T-helper 2 cell (primary cell): ENCODE data around the gene TMEM91.
"Not testable (repeated sequence)": the region's sequence is repeated elsewhere in the genome, so short reads cannot be mapped to it uniquely, and the experiment has no call there.

Experiments
- DNase-seq, 5 experiments: peaks; one replicate each; pipeline versions ENCODE4 v3.0.0 to v3.0.0-alpha.2; 2012 to 2022

The TMEM91 gene

DNA sequence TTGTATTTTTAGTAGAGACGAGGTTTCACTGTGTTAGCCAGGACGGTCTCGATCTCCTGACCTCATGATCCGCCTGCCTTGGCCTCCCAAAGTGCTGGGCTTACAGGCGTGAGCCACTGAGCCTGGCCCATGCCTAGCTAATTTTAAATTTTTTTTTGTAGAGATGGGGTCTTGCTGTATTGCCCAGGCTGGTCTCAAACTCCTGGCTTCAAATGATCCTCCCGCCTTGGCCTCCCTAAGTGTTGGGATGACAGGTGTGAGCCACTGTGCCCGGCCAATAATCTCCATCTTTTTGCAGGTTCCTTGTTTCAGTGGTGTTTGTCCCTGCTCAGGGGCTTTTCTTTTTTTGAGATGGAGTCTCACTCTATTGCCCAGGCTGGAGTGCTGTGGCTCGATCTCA, 5.2 kb downstream of the TMEM91 start:
- not testable (repeated sequence) for DNase-seq

- no peak for DNase-seq
Measured at GRCh38 chr19:41384351-41384750, 8.0 kb downstream of the TMEM91 start.

DNA sequence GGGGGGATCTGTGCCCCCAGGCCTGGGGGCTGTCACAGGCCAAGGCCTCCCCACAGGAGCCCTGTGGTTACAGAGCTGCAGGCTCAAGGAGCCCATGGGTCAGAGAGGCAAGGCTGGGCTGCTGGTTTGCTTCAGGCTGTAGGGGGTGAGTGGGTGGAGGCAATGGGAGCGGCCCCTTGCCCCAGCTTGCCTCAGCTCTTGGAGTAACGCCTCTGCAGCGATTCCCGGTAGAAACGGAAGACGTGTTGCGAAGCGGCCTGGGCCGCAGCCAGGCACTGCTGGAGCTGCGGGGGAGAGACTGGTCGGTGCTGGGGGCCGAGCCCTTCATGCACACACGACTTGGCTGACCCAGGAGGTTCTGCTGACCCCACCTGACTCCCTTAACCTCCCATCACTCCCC, 10.1 kb downstream of the TMEM91 start:
- DNase-seq, result no peak

GRCh38 chr19:41391618-41392017, 15.3 kb downstream of the TMEM91 start:
- no peak for DNase-seq

DNA sequence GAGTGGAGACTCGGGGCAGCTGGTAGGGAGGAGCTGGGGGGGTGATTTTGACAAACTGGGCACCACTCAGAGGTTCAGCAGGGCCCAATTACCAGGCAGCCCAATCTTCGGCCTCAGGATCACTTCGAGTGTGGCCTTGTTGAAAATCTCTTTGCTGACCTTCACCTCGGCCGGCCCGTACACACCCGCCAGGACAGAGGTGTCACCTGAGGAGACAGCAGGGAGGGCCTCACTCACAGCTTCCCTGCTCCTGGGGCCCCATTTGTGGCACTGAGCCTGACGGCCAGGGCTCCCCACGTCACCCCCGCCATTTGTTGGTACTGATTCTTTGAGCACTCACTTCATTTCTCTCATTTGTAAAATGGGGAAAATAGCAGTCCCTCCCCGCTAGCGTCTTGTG, 16.4 kb downstream of the TMEM91 start:
- DNase-seq, result no peak

DNA sequence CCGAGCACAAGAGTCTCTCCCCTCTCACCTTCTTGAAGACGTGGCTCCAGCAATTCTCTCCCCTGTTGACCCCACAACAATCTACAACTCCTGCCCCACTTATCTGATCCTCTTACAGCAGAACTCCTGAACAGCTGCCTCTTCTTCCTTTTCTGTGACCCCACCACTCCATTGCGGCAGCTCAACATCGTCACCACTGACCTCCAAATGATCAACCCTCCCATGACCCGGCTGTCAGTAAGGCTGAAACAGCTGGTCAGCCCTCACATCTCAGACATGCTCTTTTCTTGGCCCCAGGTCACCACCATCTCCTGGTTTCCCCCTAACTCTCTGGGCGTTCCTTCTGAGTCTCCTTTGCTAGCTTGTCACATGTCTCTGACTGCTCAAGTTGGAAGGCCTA, 19.0 kb downstream of the TMEM91 start:
- no peak for DNase-seq

- DNase-seq, result peak; percentile 98 to 100 (median 99)
Measured at GRCh38 chr19:41397086-41398049, 21.0 kb downstream of the TMEM91 start, which contains the start of the genes BCKDHA and EXOSC5. Gene BCKDHA, plus strand, starts transcription at chr19:41397818. Its CDS starts 10 bp downstream, at chr19:41397828. Gene EXOSC5, minus strand, starts transcription at chr19:41397359. Its CDS starts 31 bp downstream, at chr19:41397328.

DNA sequence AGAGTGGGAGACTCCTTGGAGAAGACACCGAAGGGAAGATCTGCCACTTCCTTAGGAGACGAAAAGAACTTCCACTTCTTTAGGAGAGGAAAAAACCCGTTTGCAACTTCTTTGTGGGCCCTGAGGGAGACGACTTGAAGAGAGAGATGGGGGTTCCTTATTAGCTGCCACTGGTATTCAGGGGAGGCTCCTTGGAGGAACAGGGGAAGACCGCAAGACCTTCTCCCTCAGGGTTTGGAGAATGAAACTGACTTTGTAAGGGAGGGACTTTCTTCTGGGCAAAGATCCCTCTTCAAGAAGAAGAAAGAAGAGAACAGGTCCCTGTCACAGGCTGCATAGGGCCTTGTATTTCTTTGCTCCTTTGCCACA, 21.7 kb downstream of the TMEM91 start:
- DNase-seq, result no peak

DNA sequence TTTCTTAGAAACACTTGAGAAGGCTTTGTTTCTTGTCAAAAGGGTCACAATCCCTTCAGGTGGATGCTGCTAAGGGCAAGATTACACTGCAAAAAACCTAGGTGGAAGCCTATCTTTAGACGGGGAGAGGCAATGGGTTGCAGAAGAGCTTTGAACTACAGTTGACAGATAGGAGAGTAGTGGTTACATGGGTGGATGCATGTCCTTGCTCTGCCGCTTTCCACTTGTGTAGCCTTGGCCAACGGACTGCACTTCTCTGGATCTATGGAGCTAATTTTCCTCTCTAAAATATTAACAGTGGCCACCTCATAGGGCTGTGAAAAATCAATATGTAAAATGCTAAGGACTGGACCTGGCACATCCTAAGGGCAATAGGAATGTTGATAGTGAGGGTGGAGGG, 22.3 kb downstream of the TMEM91 start:
- DNase-seq, result no peak

GRCh38 chr19:41399091-41399490, 22.8 kb downstream of the TMEM91 start:
- no peak for DNase-seq

DNA sequence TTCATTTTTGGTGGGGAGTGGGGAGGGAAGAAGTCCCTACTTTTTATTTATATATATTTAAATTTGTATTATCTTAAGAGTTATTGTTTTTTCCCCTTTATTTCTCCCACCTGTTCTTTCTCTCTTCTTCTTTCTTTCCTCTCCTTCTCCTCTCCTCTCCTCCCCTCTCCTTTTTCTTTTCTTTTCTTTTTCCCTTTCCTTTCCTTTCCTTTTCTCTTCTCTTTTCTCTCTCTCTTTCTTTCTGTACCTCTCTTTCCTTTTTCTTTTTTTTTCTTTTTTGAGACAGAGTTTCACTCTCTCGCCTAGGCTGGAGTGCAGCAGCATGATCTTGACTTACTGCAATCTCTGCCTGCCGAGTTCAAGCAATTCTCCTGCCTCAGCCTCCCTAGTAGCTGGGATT, 23.2 kb downstream of the TMEM91 start:
- no peak for DNase-seq

DNA sequence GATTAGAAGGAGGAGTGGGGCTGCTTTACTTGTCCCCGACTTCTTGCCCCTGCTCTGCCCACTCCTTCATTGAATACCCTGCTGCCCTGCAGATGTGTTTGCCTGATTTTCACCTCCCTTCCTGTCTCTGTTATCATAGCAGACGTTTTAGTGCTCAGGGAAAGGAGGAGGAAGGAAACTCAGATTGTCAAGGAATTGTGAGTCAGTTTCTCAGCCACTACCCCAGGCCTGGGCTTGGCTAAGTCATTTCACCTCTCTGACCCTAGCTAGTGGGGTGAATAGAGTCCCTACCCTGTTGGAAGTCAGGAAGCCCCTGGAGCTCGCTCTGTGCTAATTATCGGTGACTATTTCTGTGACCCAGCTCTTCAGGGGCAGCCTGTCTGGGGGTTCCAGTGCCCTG, 25.1 kb downstream of the TMEM91 start:
- DNase-seq, result no peak

DNA sequence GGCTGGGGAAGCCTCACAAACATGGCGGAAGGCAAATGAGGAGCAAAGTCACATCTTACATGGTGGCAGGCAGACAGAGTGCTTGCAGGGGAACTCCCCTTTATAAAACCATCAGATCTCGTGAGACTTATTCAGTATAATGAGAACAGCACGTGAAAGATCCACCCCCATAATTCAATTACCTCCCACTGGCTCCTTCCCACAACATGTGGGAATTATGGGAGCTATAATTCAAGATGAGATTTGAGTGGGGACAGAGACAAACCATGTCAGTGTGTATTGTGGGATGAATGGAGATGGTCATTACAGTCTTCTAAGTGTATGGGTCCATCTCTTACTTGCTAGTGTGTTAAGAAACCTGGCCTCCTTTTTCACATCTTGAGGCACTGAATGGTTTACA, 25.7 kb downstream of the TMEM91 start:
- DNase-seq, result no peak

DNA sequence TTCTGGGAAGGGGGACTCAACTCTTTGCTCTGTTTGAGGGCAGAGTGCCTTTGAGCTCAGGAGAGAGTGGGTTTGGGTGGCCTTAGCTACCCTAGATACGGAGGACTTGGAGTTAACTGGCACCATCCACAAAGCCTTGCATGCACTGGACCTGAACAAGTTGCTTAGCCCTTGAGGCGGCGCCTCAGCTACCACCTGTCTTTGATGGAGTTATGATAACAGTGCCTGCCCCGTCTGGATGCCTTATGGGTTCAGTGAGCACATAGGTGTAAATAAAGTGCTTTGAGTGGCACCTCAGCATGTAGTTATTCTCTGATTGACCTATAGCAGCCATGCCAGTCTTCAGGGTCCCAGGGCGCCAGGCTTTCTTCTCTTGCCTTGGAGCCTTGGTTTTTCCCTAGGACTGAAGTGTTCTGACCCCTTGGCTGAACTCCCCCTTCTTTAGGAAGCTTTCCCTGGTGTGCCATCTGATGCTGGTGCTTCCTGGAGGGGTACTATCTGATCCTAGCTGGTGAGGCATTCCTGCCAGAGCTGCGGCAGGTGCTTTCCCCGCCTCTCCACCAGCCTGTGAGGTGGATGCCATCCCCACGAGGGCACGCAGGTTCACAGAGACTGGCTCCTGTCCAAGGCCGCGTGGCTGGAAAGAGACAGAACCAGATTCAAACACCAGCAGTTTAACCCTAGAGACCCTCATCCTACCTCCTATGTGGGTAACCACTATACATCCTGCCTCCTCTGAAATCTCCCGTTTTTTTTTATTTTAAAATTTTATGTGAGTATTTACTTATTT, 27.0 kb downstream of the TMEM91 start:
- DNase-seq, result no peak

DNA sequence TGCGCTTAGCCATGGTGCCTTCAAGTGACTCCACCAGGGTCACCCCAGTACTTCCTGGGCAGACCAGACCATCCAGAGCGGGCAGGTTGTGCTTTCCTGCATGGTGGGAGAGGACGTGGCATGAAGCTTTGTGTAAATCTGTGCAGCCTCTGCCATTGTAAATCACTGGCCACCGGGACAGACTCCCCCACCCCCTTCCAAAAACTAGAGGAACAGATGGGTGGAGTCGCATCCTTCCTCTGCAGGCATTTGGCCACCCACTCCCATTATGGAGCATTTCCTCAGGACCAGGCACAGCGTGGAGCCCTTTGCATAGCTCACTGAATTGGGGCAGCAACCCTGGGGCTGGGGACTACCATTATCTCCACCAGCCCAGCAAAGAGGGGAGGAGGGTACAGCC, 29.4 kb downstream of the TMEM91 start:
- DNase-seq, result no peak

- DNase-seq, result no peak
Measured at GRCh38 chr19:41407271-41407670, 30.9 kb downstream of the TMEM91 start.

- no peak for DNase-seq
Measured at GRCh38 chr19:41408256-41408655, 31.9 kb downstream of the TMEM91 start.

DNA sequence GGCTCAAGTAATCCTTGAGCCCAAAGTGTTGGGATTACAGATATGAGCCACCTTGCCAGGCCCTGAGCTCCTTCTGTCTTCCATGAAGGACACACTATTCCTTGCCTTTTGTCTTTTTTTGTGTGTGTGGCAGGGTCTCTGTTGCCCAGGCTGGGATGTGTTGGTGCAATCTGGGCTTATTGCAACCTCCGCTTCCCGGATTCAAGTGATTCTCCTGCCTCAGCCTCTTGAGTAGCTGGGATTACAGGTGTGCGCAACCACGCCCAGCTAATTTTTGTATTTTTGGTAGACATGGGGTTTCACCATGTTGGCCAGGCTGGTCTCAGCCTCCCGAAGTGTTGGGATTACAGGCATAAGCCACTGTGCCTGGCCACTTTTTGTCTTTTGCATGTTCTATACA, 32.5 kb downstream of the TMEM91 start:
- DNase-seq, result not testable (repeated sequence)

DNA sequence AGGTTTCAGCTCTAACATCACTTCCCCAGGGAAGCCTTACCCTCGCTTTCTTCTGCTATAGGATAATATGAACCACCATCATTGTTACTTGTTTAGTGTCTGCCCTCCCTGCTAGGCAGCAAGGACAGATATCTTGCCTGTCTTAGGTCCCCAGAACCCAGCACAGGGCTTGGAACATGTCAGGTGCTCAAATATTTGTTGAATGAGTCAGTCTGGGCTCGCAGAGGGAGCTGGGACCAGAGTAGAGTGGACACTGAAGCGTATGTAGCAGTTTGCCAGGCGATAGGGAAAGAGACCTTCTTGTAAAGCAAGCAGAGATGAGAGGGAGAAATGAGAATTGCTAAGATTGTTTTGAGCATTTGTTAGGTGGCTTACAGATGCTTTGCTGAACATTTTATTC, 33.0 kb downstream of the TMEM91 start:
- no peak for DNase-seq

DNA sequence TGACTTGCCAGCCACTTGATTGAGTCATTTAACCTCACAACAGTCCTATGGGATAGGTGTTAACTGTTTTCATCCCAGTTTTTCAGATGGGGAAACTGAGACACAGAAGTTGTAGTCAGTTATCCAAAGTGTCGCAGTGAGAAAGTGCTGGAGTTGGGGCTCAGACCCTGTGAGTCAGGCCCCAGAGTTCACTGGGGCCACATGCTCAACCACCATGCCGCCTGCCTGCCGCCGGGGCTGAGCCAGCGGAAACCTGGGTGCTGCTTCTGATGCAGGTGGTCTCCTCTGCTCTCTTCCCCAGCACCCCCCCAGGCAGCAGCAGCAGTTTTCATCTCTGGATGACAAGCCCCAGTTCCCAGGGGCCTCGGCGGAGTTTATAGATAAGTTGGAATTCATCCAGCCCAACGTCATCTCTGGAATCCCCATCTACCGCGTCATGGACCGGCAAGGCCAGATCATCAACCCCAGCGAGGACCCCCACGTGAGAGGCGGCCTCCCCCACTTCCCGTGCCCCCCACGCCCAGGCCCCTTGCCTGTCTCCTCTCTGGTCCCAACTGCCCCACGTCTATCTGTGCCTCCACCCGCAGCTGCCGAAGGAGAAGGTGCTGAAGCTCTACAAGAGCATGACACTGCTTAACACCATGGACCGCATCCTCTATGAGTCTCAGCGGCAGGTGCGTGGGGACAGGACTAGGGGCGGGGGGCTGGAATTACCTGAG, 34.2 kb downstream of the TMEM91 start:
- DNase-seq, result no peak

DNA sequence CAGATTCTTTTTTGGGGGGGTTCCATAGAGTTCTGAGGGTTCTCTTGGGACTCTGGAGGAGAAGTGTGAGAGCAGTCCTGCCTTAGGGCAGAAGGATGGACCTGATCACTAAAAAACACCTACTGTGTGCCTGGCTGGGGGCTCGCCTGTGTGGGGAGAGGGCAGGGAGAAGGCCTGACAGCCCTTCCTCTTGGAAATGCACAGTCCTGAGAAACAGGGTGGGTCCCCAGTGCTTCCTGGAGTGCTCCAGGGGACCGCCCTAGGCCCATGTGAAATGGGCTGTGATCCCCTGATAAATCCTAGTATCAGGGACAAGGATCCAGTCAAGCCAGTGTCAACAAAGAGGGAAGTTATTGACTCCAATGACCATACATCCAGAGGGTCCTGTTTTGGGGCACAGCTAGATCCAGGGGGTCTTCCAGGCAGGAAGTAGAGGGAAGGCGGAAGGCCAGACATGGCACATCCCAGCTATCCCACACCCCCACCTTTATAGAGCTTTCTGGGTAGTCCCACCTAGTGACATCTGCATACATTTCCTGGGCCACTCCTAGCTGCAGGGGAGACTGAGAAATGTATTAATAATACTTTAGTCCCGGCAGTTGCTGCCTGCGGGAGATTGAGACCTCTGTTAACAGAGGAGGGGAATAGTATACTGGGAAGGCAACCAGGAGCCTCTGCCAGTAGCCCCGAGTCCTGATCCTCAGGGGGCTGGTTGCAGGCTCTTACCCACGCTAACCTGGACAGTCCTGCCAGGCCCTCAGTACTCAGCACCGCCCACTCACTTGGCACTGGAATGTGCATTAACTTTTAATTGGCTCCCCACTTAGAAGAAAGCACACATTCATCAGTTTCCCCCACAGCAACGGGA, 35.0 kb downstream of the TMEM91 start:
- DNase-seq, result no peak

DNA sequence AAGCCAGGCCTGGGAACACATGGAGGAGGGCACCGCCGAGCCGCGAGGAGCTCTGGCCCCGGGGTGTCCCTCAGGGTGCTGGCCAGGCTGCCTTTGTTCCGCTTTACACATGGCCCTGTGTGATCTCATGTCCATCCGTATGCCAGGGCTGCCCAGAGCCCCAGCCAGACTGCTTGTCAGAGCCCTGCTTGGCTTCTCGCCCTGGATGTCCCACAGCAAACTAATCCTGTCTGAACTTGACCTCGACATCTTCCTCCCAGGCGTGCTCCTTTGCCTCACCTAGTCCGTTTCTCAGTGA, 35.6 kb downstream of the TMEM91 start:
- no peak for DNase-seq
